ENCODE measurements around the gene GPR39.

Gene GPR39

DNA sequence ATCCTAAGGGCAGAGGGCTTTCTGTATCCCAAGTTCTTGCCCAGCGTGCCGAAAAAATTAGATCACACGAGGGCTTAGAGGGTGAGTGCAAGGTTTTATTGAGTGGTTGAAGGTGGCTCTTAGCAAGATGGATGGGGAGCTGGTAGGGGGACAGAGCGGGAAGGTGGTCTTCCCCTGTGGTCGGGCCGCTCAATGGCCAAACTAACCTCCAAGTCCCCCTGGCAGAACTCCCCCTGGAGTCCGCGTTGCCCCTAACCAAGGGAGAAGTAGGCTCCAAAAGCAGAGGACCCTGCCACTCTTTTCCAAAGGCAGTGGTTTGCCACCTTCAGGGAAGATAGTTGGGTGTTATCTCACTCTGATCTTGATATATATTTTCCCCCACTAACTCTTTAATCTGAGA lies 190.0 kb downstream of the GPR39 start:
- no peak for ATAC-seq
- TF ChIP-seq, protein P1, sequence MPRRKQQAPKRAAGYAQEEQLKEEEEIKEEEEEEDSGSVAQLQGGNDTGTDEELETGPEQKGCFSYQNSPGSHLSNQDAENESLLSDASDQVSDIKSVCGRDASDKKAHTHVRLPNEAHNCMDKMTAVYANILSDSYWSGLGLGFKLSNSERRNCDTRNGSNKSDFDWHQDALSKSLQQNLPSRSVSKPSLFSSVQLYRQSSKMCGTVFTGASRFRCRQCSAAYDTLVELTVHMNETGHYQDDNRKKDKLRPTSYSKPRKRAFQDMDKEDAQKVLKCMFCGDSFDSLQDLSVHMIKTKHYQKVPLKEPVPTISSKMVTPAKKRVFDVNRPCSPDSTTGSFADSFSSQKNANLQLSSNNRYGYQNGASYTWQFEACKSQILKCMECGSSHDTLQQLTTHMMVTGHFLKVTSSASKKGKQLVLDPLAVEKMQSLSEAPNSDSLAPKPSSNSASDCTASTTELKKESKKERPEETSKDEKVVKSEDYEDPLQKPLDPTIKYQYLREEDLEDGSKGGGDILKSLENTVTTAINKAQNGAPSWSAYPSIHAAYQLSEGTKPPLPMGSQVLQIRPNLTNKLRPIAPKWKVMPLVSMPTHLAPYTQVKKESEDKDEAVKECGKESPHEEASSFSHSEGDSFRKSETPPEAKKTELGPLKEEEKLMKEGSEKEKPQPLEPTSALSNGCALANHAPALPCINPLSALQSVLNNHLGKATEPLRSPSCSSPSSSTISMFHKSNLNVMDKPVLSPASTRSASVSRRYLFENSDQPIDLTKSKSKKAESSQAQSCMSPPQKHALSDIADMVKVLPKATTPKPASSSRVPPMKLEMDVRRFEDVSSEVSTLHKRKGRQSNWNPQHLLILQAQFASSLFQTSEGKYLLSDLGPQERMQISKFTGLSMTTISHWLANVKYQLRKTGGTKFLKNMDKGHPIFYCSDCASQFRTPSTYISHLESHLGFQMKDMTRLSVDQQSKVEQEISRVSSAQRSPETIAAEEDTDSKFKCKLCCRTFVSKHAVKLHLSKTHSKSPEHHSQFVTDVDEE (CRISPR knock-in tag; IDR thresholded peaks at IDR 0.05): no peak
- TF ChIP-seq ZNF565 (CRISPR knock-in tag; conservative IDR thresholded peaks at IDR 0.05; ENCODE audit: low read depth) (no peak), ISL1 (CRISPR knock-in tag; IDR thresholded peaks at IDR 0.05) (no peak), OSR1 (CRISPR knock-in tag; IDR thresholded peaks at IDR 0.05) (no peak), SNAI2 (CRISPR knock-in tag; IDR thresholded peaks at IDR 0.05) (no peak), ZNF8 (CRISPR knock-in tag; IDR thresholded peaks at IDR 0.05) (no peak), ZFP30 (CRISPR knock-in tag; IDR thresholded peaks at IDR 0.05) (no peak), ARNTL (CRISPR knock-in tag; IDR thresholded peaks at IDR 0.05; ENCODE audit: borderline replicate concordance, low read depth) (no peak), PPARA (CRISPR knock-in tag; IDR thresholded peaks at IDR 0.05; ENCODE audit: borderline replicate concordance) (no peak), ZFP3 (CRISPR knock-in tag; IDR thresholded peaks at IDR 0.05) (no peak), TOX (CRISPR knock-in tag; IDR thresholded peaks at IDR 0.05; ENCODE audit: borderline replicate concordance) (no peak), RARB (CRISPR knock-in tag; IDR thresholded peaks at IDR 0.05) (no peak), ESRRG (CRISPR knock-in tag; IDR thresholded peaks at IDR 0.05) (no peak), CSDC2 (CRISPR knock-in tag; IDR thresholded peaks at IDR 0.05) (no peak), ZC3H10 (CRISPR knock-in tag; IDR thresholded peaks at IDR 0.05) (no peak)
- TF ChIP-seq, protein P2, sequence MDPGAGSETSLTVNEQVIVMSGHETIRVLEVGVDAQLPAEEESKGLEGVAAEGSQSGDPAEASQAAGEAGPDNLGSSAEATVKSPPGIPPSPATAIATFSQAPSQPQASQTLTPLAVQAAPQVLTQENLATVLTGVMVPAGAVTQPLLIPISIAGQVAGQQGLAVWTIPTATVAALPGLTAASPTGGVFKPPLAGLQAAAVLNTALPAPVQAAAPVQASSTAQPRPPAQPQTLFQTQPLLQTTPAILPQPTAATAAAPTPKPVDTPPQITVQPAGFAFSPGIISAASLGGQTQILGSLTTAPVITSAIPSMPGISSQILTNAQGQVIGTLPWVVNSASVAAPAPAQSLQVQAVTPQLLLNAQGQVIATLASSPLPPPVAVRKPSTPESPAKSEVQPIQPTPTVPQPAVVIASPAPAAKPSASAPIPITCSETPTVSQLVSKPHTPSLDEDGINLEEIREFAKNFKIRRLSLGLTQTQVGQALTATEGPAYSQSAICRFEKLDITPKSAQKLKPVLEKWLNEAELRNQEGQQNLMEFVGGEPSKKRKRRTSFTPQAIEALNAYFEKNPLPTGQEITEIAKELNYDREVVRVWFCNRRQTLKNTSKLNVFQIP (CRISPR knock-in tag; IDR thresholded peaks at IDR 0.05; ENCODE audit: borderline replicate concordance, low read depth): no peak
- TF ChIP-seq, protein P3, sequence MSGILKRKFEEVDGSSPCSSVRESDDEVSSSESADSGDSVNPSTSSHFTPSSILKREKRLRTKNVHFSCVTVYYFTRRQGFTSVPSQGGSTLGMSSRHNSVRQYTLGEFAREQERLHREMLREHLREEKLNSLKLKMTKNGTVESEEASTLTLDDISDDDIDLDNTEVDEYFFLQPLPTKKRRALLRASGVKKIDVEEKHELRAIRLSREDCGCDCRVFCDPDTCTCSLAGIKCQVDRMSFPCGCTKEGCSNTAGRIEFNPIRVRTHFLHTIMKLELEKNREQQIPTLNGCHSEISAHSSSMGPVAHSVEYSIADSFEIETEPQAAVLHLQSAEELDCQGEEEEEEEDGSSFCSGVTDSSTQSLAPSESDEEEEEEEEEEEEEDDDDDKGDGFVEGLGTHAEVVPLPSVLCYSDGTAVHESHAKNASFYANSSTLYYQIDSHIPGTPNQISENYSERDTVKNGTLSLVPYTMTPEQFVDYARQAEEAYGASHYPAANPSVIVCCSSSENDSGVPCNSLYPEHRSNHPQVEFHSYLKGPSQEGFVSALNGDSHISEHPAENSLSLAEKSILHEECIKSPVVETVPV (CRISPR knock-in tag; IDR thresholded peaks at IDR 0.05): no peak
- TF ChIP-seq, protein P4, sequence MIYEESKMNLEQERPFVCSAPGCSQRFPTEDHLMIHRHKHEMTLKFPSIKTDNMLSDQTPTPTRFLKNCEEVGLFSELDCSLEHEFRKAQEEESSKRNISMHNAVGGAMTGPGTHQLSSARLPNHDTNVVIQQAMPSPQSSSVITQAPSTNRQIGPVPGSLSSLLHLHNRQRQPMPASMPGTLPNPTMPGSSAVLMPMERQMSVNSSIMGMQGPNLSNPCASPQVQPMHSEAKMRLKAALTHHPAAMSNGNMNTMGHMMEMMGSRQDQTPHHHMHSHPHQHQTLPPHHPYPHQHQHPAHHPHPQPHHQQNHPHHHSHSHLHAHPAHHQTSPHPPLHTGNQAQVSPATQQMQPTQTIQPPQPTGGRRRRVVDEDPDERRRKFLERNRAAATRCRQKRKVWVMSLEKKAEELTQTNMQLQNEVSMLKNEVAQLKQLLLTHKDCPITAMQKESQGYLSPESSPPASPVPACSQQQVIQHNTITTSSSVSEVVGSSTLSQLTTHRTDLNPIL (CRISPR knock-in tag; IDR thresholded peaks at IDR 0.05; ENCODE audit: low read depth): no peak

DNA sequence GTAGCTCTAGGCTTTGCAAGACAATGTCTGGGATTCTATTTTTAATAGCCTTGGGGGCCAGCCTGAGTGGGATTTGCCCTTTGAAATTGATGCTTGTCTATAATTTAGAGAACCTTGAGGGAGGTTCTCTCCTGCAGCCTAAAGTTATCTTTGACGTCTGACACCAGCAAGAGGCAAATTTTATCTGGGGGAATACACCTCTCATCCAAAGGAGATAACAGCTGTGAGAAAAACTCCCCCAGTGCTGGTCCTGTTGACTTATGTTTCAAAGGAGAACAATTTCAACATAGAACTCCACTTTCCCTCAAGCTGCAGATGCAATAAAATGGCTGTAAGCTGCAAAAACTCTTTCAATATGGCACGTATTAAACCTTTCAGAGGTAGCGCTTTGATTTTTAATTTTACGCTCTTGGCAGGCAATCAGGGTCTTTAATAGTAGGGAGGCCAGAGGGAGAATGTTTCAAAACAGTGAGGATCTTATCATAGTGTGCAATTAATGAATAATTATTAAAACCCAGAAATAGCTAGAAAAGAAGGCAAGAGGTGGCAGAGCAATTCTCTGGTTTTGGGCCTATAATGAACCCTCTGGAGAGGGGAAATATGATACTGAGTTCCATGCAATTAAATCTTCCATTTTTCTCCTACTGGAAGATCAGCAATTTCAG lies 191.0 kb downstream of the GPR39 start:
- TF ChIP-seq ISL1 (CRISPR knock-in tag; IDR thresholded peaks at IDR 0.05): no peak
- no peak for TF ChIP-seq TCF4 (CRISPR knock-in tag; IDR thresholded peaks at IDR 0.05; ENCODE audit: borderline replicate concordance)
- TF ChIP-seq, protein P5, sequence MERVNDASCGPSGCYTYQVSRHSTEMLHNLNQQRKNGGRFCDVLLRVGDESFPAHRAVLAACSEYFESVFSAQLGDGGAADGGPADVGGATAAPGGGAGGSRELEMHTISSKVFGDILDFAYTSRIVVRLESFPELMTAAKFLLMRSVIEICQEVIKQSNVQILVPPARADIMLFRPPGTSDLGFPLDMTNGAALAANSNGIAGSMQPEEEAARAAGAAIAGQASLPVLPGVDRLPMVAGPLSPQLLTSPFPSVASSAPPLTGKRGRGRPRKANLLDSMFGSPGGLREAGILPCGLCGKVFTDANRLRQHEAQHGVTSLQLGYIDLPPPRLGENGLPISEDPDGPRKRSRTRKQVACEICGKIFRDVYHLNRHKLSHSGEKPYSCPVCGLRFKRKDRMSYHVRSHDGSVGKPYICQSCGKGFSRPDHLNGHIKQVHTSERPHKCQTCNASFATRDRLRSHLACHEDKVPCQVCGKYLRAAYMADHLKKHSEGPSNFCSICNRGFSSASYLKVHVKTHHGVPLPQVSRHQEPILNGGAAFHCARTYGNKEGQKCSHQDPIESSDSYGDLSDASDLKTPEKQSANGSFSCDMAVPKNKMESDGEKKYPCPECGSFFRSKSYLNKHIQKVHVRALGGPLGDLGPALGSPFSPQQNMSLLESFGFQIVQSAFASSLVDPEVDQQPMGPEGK (CRISPR knock-in tag; IDR thresholded peaks at IDR 0.05; ENCODE audit: borderline replicate concordance): no peak
- TF ChIP-seq BACH2 (CRISPR knock-in tag; IDR thresholded peaks at IDR 0.05; ENCODE audit: borderline replicate concordance): no peak
- no peak for TF ChIP-seq ZNF70 (CRISPR knock-in tag; IDR thresholded peaks at IDR 0.05)
- TF ChIP-seq, protein P1 (CRISPR knock-in tag; IDR thresholded peaks at IDR 0.05): no peak
- no peak for TF ChIP-seq ESRRG (CRISPR knock-in tag; IDR thresholded peaks at IDR 0.05)
- TF ChIP-seq, protein P2 (CRISPR knock-in tag; IDR thresholded peaks at IDR 0.05; ENCODE audit: borderline replicate concordance, low read depth): no peak
- no peak for ATAC-seq
